NCI-H526 treated with DMSO at 0.1 percent for 48 hours (cell line): ENCODE results near the gene KRTAP9-1.
"Not testable (repeated sequence)": the region's sequence is repeated elsewhere in the genome, so short reads cannot be mapped to it uniquely, and the experiment has no call there.

Experiments
- DNase-seq: peaks from one replicate; lab custom pipeline; 2025; lab: John Stamatoyannopoulos, UW

KRTAP9-1 gene

DNA sequence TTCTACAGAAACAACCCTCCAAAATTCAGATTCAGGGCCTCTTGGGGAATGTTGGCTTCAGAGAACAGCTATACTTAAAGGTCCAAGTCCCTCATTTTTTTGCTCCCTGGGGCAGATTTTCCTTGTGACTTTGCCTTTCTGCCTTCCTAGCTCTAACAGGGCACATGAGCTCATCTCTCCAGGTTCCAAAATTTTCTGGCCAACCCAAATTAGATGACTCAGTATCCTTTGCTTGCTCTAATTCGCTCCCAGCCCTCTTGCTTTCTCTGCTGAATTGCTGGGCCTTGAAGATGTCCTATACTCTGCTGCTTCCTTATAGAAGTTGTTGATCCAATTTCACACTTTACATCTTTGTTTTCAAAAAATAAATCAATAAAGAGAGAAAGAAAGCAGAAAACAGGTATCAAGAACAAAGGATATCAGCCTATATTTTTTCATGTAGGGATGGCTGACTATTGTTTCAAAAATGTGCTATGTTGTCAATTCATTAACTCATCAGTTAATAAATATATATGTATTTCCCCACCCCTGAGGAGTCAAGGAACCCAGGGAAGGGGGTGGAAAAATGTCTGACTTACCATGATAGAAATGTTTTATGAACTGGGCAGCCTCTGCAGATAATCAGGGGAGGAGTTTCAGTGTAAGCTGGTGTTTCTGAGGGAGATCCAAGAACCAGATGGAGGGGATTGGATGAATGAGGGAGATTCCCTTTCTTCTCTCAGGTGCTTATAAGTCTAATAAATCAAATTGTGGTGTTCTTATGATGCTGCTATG is 10.7 kb upstream of the KRTAP9-1 start:
- no peak for DNase-seq

DNA sequence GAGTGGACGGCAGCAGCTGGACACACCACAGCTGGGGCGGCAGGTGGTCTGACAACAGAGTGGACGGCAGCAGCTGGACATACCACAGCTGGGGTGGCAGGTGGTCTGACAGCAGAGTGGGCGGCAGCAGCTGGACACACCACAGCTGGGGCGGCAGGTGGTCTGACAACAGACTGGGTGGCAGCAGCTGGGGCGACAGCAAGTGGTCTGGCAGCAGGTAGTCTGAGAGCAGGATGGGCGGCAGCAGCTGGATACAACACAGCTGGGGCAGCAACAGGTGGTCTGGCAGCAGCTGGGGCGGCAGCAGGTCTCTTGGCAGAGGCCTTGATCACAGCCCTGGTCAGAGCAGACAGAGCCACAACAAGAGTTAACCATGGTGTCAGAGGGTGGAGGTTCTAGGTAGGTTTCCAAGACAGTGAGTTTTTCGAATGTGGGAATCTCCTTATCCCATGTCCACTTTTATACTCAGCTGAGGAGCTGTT is 5.2 kb upstream of the KRTAP9-1 start, which contains the start of gene KRTAP4-1:
Gene KRTAP4-1, minus strand, starts transcription at position 432 of the 482 bp plus-strand sequence. Its CDS starts 57 bp downstream, at position 375.
- no peak for DNase-seq

DNA sequence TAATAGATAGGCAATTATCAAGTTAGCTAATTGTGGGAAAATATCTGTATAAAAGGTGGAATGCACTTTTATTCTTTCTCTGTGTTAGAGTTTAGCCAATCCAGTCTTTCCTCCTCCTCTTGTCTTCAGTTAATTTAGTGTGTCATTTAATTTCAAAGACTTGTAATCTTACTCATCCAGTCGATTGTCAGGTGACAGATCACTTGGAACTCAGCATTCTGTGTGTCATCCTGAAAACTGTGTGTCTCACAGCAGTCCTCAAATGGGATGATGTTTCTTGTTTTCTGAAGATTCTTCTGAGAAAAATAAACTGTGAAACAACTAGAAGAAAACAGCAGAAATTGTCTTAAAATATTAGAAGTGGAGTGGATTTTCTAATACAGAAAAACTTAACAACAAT is 4.7 kb upstream of the KRTAP9-1 start:
- DNase-seq, result no peak

DNA sequence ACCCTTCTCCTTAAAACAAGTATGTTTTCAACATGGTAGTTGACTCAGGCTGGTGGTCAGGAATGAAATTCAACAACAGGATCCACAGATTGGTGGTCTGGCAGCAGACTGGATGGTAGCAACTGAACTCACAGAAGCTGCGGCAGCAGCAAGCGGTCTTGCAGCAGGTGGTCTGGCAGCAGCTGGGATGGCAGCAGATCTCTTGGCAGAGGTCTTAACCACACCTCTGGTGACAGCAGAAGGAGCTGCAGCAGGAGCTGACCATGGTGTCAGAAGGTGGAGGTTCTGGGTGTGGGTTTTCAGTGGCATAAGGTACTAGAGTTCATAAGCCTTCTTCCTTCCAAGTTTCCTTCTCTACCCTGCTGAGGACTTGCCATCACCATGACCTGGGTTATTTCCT is 2.8 kb upstream of the KRTAP9-1 start:
- DNase-seq, result no peak

DNA sequence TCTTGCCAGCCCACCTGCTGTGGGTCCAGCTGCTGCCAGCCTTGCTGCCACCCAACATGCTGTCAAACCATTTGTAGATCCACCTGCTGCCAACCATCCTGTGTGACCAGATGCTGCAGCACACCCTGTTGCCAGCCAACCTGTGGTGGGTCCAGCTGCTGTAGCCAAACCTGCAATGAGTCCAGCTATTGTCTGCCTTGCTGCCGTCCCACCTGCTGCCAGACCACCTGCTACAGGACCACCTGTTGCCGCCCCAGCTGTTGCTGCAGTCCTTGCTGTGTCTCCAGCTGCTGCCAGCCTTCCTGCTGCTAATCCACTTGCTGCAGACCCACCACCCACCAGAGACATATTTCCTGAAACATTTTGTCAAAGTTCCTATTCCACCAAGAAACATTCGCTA is 641 bp downstream of the KRTAP9-1 start:
- no peak for DNase-seq

DNA sequence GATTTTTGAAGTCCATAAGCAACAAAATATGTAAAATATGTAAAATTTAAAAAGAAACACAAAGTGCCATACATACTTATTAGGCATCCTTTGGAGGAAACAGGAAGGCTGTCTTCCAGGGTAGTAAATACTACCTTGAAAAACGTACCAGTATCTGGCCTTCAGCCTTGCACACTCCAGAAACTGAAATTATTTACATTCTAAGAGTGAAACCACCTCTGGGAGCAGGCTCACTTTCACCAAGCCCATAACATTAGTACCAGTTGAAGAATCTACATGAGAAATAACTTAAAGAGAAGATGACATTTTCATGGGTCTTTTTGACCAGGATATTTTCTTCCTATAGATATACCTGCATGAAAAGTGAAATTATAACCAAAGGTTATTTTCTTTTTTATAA is 6.4 kb downstream of the KRTAP9-1 start:
- no peak for DNase-seq

DNA sequence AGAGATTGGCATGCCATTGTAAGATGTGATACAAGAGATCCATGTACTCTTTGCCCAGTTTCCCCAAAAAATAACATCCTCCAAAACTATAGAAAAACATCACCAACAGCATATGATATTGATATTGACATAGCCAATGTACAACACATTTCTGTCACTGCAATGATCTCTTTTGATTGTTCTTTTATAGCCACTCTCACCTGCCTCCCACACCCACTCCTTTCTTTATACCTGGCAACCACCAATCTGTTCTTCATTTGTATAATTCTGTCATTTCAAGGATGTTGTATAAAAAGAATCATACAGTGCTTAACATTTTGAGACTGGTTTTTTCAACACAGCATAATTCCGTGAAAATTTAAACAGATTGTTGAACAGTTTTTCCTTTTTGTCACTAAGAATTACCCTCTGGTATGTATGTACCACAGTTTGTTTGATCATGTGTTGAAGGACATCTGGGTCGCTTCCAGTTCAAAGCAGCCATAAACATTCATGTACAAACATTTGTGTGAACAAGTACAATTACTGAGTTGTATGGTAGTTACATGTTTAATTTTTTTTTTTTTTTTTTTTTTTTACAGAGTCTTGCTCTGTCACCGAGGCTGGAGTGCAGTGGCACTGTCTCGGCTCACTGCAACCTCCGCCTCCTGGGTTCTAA is 9.9 kb downstream of the KRTAP9-1 start:
- DNase-seq, result no peak

DNA sequence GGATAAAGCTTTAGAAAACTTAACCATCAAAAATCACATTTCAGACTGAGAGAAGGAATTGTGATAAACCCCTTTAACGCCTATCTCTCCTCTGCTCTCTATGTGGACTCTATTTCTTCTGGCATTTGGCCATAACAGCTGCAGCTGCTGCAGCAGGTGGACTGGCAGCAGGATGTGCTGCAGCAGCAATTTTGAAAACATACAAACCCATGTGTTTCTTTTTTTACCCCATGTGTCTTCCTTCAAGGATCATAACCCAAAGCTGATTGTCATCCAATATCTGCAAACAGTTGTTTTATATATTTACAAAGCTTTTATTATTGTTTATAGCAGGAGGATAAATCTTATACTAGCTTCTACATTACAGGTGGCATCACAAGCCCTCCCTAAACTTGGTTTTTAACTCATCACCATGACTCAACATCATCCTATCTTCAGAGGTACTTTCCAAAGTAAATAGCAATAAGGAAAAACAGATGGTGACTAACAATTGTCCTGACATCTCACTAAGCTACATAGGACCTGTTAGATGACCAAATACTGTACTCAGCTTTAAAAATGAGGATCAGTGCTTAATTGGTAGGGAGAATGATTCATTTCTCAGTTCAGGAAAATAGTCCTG is 22.3 kb downstream of the KRTAP9-1 start:
- DNase-seq, result no peak

DNA sequence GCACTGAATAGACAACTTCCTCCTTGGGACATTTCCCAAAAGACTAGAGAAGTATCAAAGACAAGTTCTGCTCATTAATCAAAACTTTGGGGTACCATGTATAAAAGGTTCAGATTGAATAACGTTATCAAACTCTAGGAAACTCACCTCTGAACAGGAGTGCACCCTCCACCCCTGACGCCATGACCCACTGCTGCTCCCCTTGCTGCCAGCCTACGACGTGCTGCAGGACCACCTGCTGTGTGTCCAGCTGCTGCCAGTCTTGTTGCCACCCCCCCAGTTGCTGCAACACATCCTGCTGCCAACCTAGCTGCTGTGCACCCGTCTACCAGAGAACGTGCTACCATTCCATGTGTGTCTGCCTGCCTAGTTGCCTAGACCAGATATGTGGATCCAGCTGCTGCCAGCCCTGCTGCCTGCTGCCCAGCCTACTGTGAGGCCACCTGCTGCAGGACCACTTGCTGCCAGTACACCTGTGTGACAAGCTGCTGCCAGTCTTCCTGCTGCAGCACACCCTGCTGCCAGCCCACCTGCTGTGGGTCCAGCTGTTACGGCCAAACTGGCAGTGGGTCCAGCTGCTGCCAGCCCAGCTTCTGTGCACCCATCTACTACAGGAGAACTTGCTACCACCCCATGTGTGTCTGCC is 23.0 kb downstream of the KRTAP9-1 start:
- DNase-seq, result no peak

DNA sequence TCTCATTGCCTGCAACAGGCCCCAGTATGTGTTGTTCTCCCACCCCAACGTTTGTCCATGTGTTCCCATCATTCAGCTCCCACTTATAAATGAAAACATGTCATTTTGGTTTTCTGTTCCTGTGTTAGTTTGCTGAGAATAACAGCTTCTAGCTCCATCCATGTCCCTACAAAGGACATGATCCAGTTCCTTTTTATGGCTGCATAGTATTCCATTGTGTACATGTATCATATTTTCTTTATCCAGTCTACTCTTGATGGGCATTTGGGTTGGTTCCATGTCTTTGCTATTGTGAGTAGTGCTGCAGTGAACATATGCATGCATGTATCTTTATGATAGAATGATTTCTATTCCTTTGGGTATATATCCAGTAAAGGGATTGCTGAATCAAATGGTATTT is 26.0 kb downstream of the KRTAP9-1 start:
- no peak for DNase-seq

DNA sequence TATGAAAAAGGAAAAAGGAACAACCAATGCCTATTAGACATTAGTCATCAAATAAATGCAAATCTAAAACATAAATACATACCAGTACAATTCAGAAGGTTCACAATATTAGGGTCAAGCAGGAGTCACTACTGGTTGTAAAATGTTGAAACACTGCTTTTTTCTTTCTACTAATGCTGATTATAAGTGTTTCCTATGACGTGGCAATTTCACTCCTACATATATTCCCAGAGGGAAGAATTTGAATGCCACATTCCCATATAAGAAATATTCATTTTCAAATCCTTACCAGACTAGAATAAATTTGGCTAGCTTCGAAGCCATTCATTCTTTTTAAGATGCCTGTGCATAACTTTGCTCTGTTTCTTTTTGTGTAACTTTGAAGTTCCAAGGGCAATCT is 34.1 kb downstream of the KRTAP9-1 start:
- no peak for DNase-seq

DNA sequence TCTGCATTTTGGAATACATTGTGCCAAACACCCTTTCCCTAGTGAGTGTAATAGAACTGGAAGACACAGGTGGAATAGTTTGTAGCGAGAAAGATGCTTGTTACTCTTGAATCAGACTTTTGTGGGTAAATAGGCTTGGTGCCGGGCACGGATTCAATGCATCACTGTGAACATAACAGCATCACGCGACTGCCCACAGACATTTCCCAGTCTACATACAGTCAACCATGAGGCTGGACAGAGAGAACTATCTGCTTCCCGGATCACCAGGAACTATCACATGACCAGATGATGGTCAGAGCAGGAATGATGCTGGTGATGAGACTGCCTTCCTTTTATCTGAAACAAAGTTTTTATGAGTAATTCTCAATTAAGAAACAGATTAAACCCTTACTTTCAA is 36.4 kb downstream of the KRTAP9-1 start:
- no peak for DNase-seq

DNA sequence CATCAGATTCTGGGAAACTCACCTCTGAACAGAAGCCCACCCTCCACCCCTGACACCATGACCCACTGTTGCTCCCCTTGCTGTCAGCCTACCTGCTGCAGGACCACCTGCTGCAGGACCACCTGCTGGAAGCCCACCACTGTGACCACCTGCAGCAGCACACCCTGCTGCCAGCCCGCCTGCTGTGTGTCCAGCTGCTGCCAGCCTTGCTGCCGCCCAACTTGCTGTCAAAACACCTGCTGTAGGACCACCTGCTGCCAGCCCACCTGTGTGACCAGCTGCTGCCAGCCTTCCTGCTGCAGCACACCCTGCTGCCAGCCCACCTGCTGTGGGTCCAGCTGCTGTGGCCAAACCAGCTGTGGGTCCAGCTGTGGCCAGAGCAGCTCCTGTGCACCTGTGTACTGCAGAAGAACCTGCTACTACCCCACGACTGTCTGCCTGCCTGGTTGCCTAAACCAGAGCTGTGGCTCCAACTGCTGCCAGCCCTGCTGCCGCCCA is 37.0 kb downstream of the KRTAP9-1 start, which contains the start of gene KRTAP9-2:
Gene KRTAP9-2, plus strand, starts transcription at position 51 of the 498 bp plus-strand sequence. Its CDS starts 7 bp downstream, at position 58.
- DNase-seq, result not testable (repeated sequence)

DNA sequence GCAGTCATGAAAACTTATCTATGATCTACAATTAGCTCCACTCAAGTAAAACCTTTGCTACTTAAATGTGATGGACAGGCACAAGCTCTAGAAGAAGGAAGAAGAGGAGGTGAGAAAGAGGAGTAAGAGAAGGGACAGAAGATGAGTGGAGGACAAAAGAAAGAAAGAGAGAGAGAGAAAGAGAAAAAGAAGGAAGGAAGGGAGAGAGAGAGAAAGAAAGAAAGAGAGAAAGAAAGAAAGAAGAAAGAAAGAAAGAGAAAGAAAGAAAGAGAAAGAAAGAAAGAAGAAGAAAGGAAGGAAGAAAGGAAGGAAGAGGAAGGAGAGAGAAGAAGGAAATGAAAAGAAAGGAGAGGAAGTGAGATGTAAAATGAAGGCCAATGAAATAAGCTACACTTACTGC is 40.4 kb downstream of the KRTAP9-1 start:
- DNase-seq, result no peak

DNA sequence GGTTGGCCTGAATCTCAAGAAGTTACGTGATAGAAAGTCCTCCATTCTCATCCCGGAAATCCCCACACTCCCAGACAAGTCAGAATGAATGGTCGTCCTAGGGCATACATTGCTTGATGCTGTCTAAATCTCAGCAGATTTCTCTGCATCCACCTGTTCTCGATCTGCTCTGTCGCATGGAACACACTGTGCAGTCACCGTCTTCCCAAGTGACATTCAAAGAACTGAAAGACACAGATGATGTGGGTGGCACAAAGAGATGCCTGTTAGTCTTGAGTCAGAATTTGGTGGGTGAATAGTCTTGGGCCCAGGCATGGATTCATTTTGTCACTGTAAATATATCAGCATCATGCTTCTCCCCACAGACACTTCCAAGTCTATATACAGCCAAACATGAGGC is 42.0 kb downstream of the KRTAP9-1 start:
- DNase-seq, result no peak

DNA sequence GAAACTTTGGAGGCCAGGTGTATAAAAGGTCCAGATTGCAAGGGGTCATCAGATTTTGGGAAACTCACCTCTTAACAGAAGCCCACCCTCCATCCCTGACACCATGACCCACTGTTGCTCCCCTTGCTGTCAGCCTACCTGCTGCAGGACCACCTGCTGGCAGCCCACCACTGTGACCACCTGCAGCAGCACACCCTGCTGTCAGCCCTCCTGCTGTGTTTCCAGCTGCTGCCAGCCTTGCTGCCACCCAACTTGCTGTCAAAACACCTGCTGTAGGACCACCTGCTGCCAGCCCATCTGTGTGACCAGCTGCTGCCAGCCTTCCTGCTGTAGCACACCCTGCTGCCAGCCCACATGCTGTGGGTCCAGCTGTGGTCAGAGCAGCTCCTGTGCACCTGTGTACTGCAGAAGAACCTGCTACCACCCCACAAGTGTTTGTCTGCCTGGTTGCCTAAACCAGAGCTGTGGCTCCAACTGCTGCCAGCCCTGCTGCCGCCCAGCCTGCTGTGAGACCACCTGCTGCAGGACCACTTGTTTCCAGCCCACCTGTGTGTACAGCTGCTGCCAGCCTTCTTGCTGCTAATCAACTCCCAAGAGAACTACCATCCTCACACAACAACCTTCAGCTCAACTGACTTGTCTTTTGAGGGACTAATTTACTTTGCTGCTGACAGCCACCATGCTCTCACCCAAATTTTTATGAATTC is 42.9 kb downstream of the KRTAP9-1 start, which contains the start of gene KRTAP9-3:
Gene KRTAP9-3, plus strand, starts transcription at position 51 of the 707 bp plus-strand sequence. Its CDS starts 53 bp downstream, at position 104.
- DNase-seq, result not testable (repeated sequence)

DNA sequence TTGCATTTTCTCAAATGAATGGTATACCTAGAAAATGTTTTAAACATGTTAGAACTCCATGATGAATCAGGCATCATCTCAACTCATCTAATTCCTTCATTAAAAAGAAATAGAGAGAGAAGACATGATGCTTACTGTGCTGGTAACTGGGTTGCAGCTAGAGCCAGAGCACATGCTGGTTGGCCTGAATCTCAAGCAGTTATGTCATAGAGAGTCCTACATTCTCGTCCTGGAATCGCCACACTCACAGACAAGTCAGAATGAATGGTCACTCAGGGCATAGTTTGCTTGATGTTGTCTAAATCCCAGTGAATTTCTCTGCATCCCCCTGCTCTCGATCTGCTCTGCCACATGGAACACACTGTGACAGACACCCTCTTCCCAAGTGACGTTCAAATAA is 47.4 kb downstream of the KRTAP9-1 start:
- DNase-seq, result not testable (repeated sequence)

DNA sequence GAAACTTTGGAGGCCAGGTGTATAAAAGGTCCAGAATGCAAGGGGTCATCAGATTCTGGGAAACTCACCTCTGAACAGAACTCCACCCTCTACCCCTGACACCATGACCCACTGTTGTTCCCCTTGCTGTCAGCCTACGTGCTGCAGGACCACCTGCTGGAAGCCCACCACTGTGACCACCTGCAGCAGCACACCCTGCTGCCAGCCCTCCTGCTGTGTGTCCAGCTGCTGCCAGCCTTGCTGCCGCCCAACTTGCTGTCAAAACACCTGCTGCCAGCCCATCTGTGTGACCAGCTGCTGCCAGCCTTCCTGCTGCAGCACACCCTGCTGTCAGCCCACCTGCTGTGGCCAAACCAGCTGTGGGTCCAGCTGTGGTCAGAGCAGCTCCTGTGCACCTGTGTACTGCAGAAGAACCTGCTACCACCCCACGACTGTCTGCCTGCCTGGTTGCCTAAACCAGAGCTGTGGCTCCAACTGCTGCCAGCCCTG is 48.3 kb downstream of the KRTAP9-1 start, which contains the start of gene KRTAP9-8:
Gene KRTAP9-8, plus strand, starts transcription at position 51 of the 489 bp plus-strand sequence. Its CDS starts 53 bp downstream, at position 104.
- not testable (repeated sequence) for DNase-seq
